A549 (cell line): Measurements from ENCODE around the gene YIF1B.

Experiments
- CEBPB ChIP-seq, 2 experiments: fragments of >200 bp in 1 of 2; sonication (Bioruptor Twin) in 1 of 2; formaldehyde crosslinking in 1 of 2; IDR thresholded peaks; 2 replicates each; pipeline ENCODE4 v1.6.1; 2012 to 2016
- CHD4 ChIP-seq: fragments of 200-600 bp; sonication (generic); IDR thresholded peaks from 2 replicates; pipeline ENCODE4 v1.6.1; 2016; ENCODE audit warnings: antibody characterized with exemption, mild to moderate bottlenecking, borderline replicate concordance
- CTCF ChIP-seq: fragments of >200 bp; sonication (Bioruptor Twin); formaldehyde crosslinking; IDR thresholded peaks from 3 replicates; pipeline ENCODE4 v1.5.1; 2016
- EP300 ChIP-seq, 2 experiments: fragments of >200 bp; sonication (Bioruptor Twin); formaldehyde crosslinking; IDR thresholded peaks; 2 replicates in 1 of 2; 3 replicates in 1 of 2; pipeline ENCODE4 v1.6.1; 2016 to 2017
- HDAC2 ChIP-seq: fragments of 200-600 bp; sonication (generic); IDR thresholded peaks from 2 replicates; pipeline ENCODE4 v1.6.1; 2016
- HOXA7 ChIP-seq: fragments of 250-450 bp; sonication (Bioruptor Pico); IDR thresholded peaks from 2 replicates; pipeline ENCODE4 v1.5.0; 2020; ENCODE audit warnings: mild to moderate bottlenecking, moderate library complexity
- POLR2A ChIP-seq: IDR thresholded peaks from 2 replicates; pipeline ENCODE4 v1.6.1; 2012; ENCODE audit warnings: mild to moderate bottlenecking, low read length
- RARB ChIP-seq: fragments of 250-450 bp; sonication (Bioruptor Pico); IDR thresholded peaks from 2 replicates; pipeline ENCODE4 v1.8.0; 2021; ENCODE audit warnings: mild to moderate bottlenecking, moderate library complexity

- TF ChIP-seq CHD4 (no peak), CTCF (no peak), CEBPB (IDR thresholded peaks at IDR 0.05) (no peak), RARB (CRISPR knock-in tag) (no peak), HDAC2 (no peak), EP300 (IDR thresholded peaks at IDR 0.05) (no peak), POLR2A (no peak), HOXA7 (no peak)
Measured at GRCh38 chr19:38306236-38306635, 9.5 kb downstream of the YIF1B start.
